SJSA1 (cell line): ENCODE data around the gene RPL3. TPM values are rescaled to one million over a fixed set of nuclear protein-coding genes. Genes with fewer than 3 reads are reported as not detected.

Experiments used
- DNase-seq, 2 experiments: peaks; one replicate each; pipeline ENCODE4 v3.0.0-alpha.2; 2015 to 2020; ENCODE audit warnings: low spot score in 2 of 2, low read depth in 1 of 2
- H3K27ac ChIP-seq: fragments of 250-450 bp; sonication (Bioruptor Pico); 2 replicates; pipeline ENCODE4 v1.5.1; 2020; ENCODE audit warnings: mild to moderate bottlenecking, moderate library complexity
- H3K27me3 ChIP-seq: fragments of 250-450 bp; sonication (Bioruptor Pico); replicated peaks from 2 replicates; pipeline ENCODE4 v1.5.1; 2020; ENCODE audit warnings: mild to moderate bottlenecking, moderate library complexity
- H3K36me3 ChIP-seq: fragments of 250-450 bp; sonication (Bioruptor Pico); 2 replicates; pipeline ENCODE4 v1.5.1; 2020; ENCODE audit warnings: mild to moderate bottlenecking
- H3K4me1 ChIP-seq: fragments of 250-450 bp; sonication (Bioruptor Pico); replicated peaks from 2 replicates; pipeline ENCODE4 v1.6.1; 2021; ENCODE audit warnings: mild to moderate bottlenecking
- H3K4me3 ChIP-seq: fragments of 250-450 bp; sonication (Bioruptor Pico); 2 replicates; pipeline ENCODE4 v1.5.1; 2020; ENCODE audit warnings: mild to moderate bottlenecking
- H3K9me3 ChIP-seq: fragments of 250-450 bp; sonication (Bioruptor Pico); replicated peaks from 2 replicates; pipeline ENCODE4 v1.5.1; 2020; ENCODE audit warnings: mild to moderate bottlenecking
- total RNA-seq: library from RNA; depleted of rRNA; stranded (reverse); fragments of >200 nt; shearing (Covaris generic); gene quantifications from 2 replicates; pipeline ENCODE4 v1.2.3, GENCODE V29; 2014

Gene RPL3
- total RNA-seq, 1 experiment from 2014 or later = 1,435 TPM

GRCh38 chr22:39283322-39284141 is 35.9 kb downstream of the RPL3 start:
- Histone ChIP-seq H3K4me1 (peaks cover 51% of the 10 kb centered on the region), H3K27ac (peak overlapping the region; percentile 70), H3K4me3 (no peak overlapping the region), H3K9me3 (no peaks in the 10 kb centered on the region), H3K27me3 (no peaks in the 10 kb centered on the region), H3K36me3 (no peaks in the 10 kb centered on the region)
- peak; percentile 61 to 80 for DNase-seq

GRCh38 chr22:39282645-39283321 is 36.6 kb downstream of the RPL3 start:
- peak in 1 of 2 experiments; percentile 57 for DNase-seq
- H3K27ac ChIP-seq = peak overlapping the region; percentile 70
- H3K4me1 ChIP-seq = peaks cover 56% of the 10 kb centered on the region
- no peak overlapping the region for H3K4me3 ChIP-seq
- no peaks in the 10 kb centered on the region for H3K9me3 ChIP-seq
- H3K27me3 ChIP-seq = no peaks in the 10 kb centered on the region
- no peaks in the 10 kb centered on the region for H3K36me3 ChIP-seq

- no peak for DNase-seq
- Histone ChIP-seq H3K9me3 (0 out of 2 replicates have a peak, but pooled peaks cover 3% of the 10 kb centered on the region), H3K27me3 (no peaks in the 10 kb centered on the region), H3K4me3 (no peak overlapping the region), H3K27ac (no peak overlapping the region), H3K36me3 (no peaks in the 10 kb centered on the region), H3K4me1 (peaks cover 62% of the 10 kb centered on the region)
Measured at GRCh38 chr22:39281126-39281525, 38.3 kb downstream of the RPL3 start.

GRCh38 chr22:39280250-39280649 is 39.2 kb downstream of the RPL3 start:
- Histone ChIP-seq H3K4me1 (peaks cover 62% of the 10 kb centered on the region), H3K27me3 (no peaks in the 10 kb centered on the region), H3K4me3 (no peak overlapping the region), H3K27ac (no peak overlapping the region), H3K36me3 (no peaks in the 10 kb centered on the region), H3K9me3 (0 out of 2 replicates have a peak, but pooled peaks cover 3% of the 10 kb centered on the region)
- DNase-seq = no peak

- H3K4me3 ChIP-seq = no peak overlapping the region
- no peak for DNase-seq
- no peak overlapping the region for H3K27ac ChIP-seq
- no peaks in the 10 kb centered on the region for H3K36me3 ChIP-seq
- peaks cover 62% of the 10 kb centered on the region for H3K4me1 ChIP-seq
- H3K9me3 ChIP-seq = 0 out of 2 replicates have a peak, but pooled peaks cover 3% of the 10 kb centered on the region
- H3K27me3 ChIP-seq = no peaks in the 10 kb centered on the region
Measured at GRCh38 chr22:39279170-39279850, 40.1 kb downstream of the RPL3 start.

- Histone ChIP-seq H3K36me3 (no peaks in the 10 kb centered on the region), H3K4me3 (no peak overlapping the region), H3K27ac (peak overlapping the region; percentile 15), H3K27me3 (no peaks in the 10 kb centered on the region), H3K4me1 (peaks cover 49% of the 10 kb centered on the region), H3K9me3 (0 out of 2 replicates have a peak, but pooled peaks cover 3% of the 10 kb centered on the region)
- DNase-seq = peak; percentile 65 to 79
Measured at GRCh38 chr22:39278040-39278439, 41.4 kb downstream of the RPL3 start.

GRCh38 chr22:39277142-39277607 is 42.2 kb downstream of the RPL3 start:
- 0 out of 2 replicates have a peak, but pooled peaks cover 3% of the 10 kb centered on the region for H3K9me3 ChIP-seq
- H3K36me3 ChIP-seq = no peaks in the 10 kb centered on the region
- peak overlapping the region; percentile 12; the same call in 1 of the 2 replicates for H3K27ac ChIP-seq
- H3K4me1 ChIP-seq = peaks cover 40% of the 10 kb centered on the region
- H3K27me3 ChIP-seq = no peaks in the 10 kb centered on the region
- DNase-seq = peak; percentile 79 to 84
- no peak overlapping the region for H3K4me3 ChIP-seq

- no peaks in the 10 kb centered on the region for H3K27me3 ChIP-seq
- no peak overlapping the region for H3K4me3 ChIP-seq
- peaks cover 34% of the 10 kb centered on the region for H3K4me1 ChIP-seq
- H3K27ac ChIP-seq = peak overlapping the region; percentile 12; the same call in 1 of the 2 replicates
- no peaks in the 10 kb centered on the region for H3K36me3 ChIP-seq
- DNase-seq = no peak
- 0 out of 2 replicates have a peak, but pooled peaks cover 3% of the 10 kb centered on the region for H3K9me3 ChIP-seq
Measured at GRCh38 chr22:39276440-39277141, 42.8 kb downstream of the RPL3 start.

GRCh38 chr22:39275814-39276439 is 43.5 kb downstream of the RPL3 start:
- H3K27ac ChIP-seq = no peak overlapping the region
- DNase-seq = no peak
- peaks cover 31% of the 10 kb centered on the region for H3K4me1 ChIP-seq
- H3K36me3 ChIP-seq = no peaks in the 10 kb centered on the region
- peaks cover 4% of the 10 kb centered on the region; the same call in 1 of the 2 replicates for H3K9me3 ChIP-seq
- H3K4me3 ChIP-seq = no peak overlapping the region
- H3K27me3 ChIP-seq = no peaks in the 10 kb centered on the region

GRCh38 chr22:39273950-39274887 is 45.2 kb downstream of the RPL3 start:
- H3K36me3 ChIP-seq = no peaks in the 10 kb centered on the region
- no peak overlapping the region for H3K27ac ChIP-seq
- no peaks in the 10 kb centered on the region for H3K27me3 ChIP-seq
- H3K4me3 ChIP-seq = no peak overlapping the region
- H3K9me3 ChIP-seq = peaks cover 5% of the 10 kb centered on the region; the same call in 1 of the 2 replicates
- DNase-seq = no peak
- H3K4me1 ChIP-seq = peaks cover 29% of the 10 kb centered on the region

- no peak for DNase-seq
- no peak overlapping the region for H3K27ac ChIP-seq
- peaks cover 3% of the 10 kb centered on the region; the same call in 1 of the 2 replicates for H3K9me3 ChIP-seq
- no peaks in the 10 kb centered on the region for H3K36me3 ChIP-seq
- H3K27me3 ChIP-seq = no peaks in the 10 kb centered on the region
- H3K4me3 ChIP-seq = no peak overlapping the region
- H3K4me1 ChIP-seq = peaks cover 4% of the 10 kb centered on the region; the same call in 1 of the 2 replicates
Measured at GRCh38 chr22:39270792-39271191, 48.6 kb downstream of the RPL3 start.

GRCh38 chr22:39270280-39270679 is 49.1 kb downstream of the RPL3 start:
- Histone ChIP-seq H3K27me3 (no peaks in the 10 kb centered on the region), H3K4me1 (peaks cover 4% of the 10 kb centered on the region; the same call in 1 of the 2 replicates), H3K4me3 (no peak overlapping the region), H3K36me3 (no peaks in the 10 kb centered on the region), H3K9me3 (peaks cover 3% of the 10 kb centered on the region; the same call in 1 of the 2 replicates), H3K27ac (no peak overlapping the region)
- DNase-seq = no peak
